B cell (primary cell): ENCODE results near the gene EIF2A. TPM values are rescaled to one million over a fixed set of nuclear protein-coding genes. Genes with fewer than 3 reads are reported as not detected.
A peak's percentile ranks its signal among the peaks of the same experiment; 100 is the strongest.

Experiments used
- ATAC-seq: fragments of 200-7000 bp; cut with Tn5 transposase; one replicate; pipeline ENCODE4 v1.10.0; 2021; ENCODE audit warnings: low read depth, mild to moderate bottlenecking, moderate number of reproducible peaks, moderate library complexity
- CTCF ChIA-PET: fragments of 350-600 bp; sonication (Branson Sonifier 250); formaldehyde crosslinking; loops from one replicate; lab custom pipeline; 2021; ENCODE audit warnings: antibody characterized with exemption, inconsistent platforms; lab: Charles Lee
- POLR2A ChIA-PET: fragments of 350-600 bp; sonication (Branson Sonifier 250); formaldehyde crosslinking; loops from one replicate; lab custom pipeline; 2021; ENCODE audit warnings: antibody characterized with exemption; lab: Charles Lee
- DNase-seq: peaks from one replicate; pipeline ENCODE4 v3.0.0; 2013
- H2AFZ ChIP-seq: 2 replicates; pipeline ENCODE4 v1.6.1; 2012; ENCODE audit warnings: mild to moderate bottlenecking, low read depth, low read length; ENCODE audit not compliant: insufficient read depth, poor library complexity, severe bottlenecking
- H3K27ac ChIP-seq, 2 donors: 1 replicate in 1 of 2; 2 replicates in 1 of 2; pipeline ENCODE4 v1.5.1; 2012 to 2013; ENCODE audit warnings: low read length in 2 of 2, mild to moderate bottlenecking in 2 of 2, moderate library complexity in 1 of 2
- H3K27me3 ChIP-seq, 4 experiments: fragments of 200-600 bp in 1 of 4; sonication (generic) in 1 of 4; replicated peaks in 1 of 4; 1 replicate in 2 of 4; 2 replicates in 2 of 4; pipeline versions ENCODE4 v1.6.1 to v1.7.0; 2013 to 2016; ENCODE audit warnings: low read length in 3 of 4, mild to moderate bottlenecking in 2 of 4, mixed read lengths in 1 of 4, moderate library complexity in 1 of 4; ENCODE audit not compliant: insufficient read depth in 4 of 4, control insufficient read depth in 3 of 4; ENCODE audit errors: control extremely low read depth in 1 of 4
- H3K36me3 ChIP-seq, 2 experiments: replicated peaks in 1 of 2; 1 replicate in 1 of 2; 2 replicates in 1 of 2; pipeline versions ENCODE4 v1.6.1 to v1.7.1; 2013; ENCODE audit warnings: low read length in 1 of 2; ENCODE audit not compliant: insufficient read depth in 2 of 2, control insufficient read depth in 1 of 2; ENCODE audit errors: control extremely low read depth in 1 of 2, extremely low read depth in 1 of 2
- H3K4me1 ChIP-seq, 2 donors: fragments of 200-600 bp in 1 of 2; sonication (generic) in 1 of 2; 1 replicate in 1 of 2; 2 replicates in 1 of 2; pipeline versions ENCODE4 v1.5.1 to v1.6.1; 2013 to 2017; ENCODE audit warnings: low read length in 2 of 2; ENCODE audit not compliant: control insufficient read depth in 2 of 2, insufficient read depth in 2 of 2
- H3K4me2 ChIP-seq: replicated peaks from 2 replicates; pipeline ENCODE3; 2012; ENCODE audit warnings: mild to moderate bottlenecking, low read depth, low read length; ENCODE audit not compliant: poor library complexity, severe bottlenecking
- H3K4me3 ChIP-seq, 5 experiments: fragments of 200-600 bp in 1 of 5; sonication (generic) in 1 of 5; 1 replicate in 3 of 5; 2 replicates in 2 of 5; pipeline versions ENCODE4 v1.5.1 to v1.7.0; 2011 to 2016; ENCODE audit warnings: low read length in 4 of 5, mild to moderate bottlenecking in 4 of 5, low read depth in 2 of 5, control low read depth in 1 of 5, moderate library complexity in 1 of 5; ENCODE audit not compliant: insufficient read depth in 1 of 5; ENCODE audit errors: control extremely low read depth in 1 of 5, extremely low read depth in 1 of 5
- H3K79me2 ChIP-seq: fragments of 200-600 bp; sonication (generic); one replicate; pipeline ENCODE4 v1.6.0; 2016; ENCODE audit warnings: low read length; ENCODE audit not compliant: control insufficient read depth, insufficient read depth
- H3K9ac ChIP-seq: fragments of 200-600 bp; sonication (generic); 2 replicates; pipeline ENCODE4 v1.6.1; 2017; ENCODE audit warnings: mild to moderate bottlenecking, low read length, moderate library complexity
- H3K9me3 ChIP-seq, 3 donors: one replicate each; pipeline versions ENCODE4 v1.6.1 to v1.7.1; 2013; ENCODE audit warnings: low read length in 2 of 3; ENCODE audit not compliant: control insufficient read depth in 2 of 3, insufficient read depth in 1 of 3; ENCODE audit errors: control extremely low read depth in 1 of 3
- H4K20me1 ChIP-seq: 2 replicates; pipeline ENCODE4 v1.6.0; 2012; ENCODE audit warnings: mild to moderate bottlenecking, low read length; ENCODE audit not compliant: insufficient read depth, control insufficient read depth, poor library complexity, severe bottlenecking
- H3K27ac Mint-ChIP-seq: one replicate; pipeline ENCODE4 v1.8.0; 2021; ENCODE audit warnings: mixed read lengths
- H3K27me3 Mint-ChIP-seq: one replicate; pipeline ENCODE4 v1.8.0; 2021; ENCODE audit warnings: mixed read lengths
- H3K4me1 Mint-ChIP-seq: one replicate; pipeline ENCODE4 v1.8.0; 2021; ENCODE audit warnings: mixed read lengths
- H3K4me3 Mint-ChIP-seq: one replicate; pipeline ENCODE4 v1.8.0; 2021; ENCODE audit warnings: mixed read lengths
- H3K9me3 Mint-ChIP-seq: one replicate; pipeline ENCODE4 v1.8.0; 2022; ENCODE audit warnings: mixed read lengths; ENCODE audit not compliant: insufficient read depth
- CTCF ChIP-seq: fragments of 200-600 bp; IDR thresholded peaks from one replicate; pipeline ENCODE4 v1.8.0; 2022; ENCODE audit warnings: antibody characterized with exemption, mild to moderate bottlenecking
- EZH2 ChIP-seq: IDR thresholded peaks from 2 replicates; pipeline ENCODE4 v1.6.1; 2012; ENCODE audit warnings: borderline replicate concordance, low read depth, mild to moderate bottlenecking, moderate library complexity, low read length; ENCODE audit not compliant: insufficient read depth, poor library complexity, severe bottlenecking
- WGBS: methylation state at CpG from one replicate; pipeline ENCODE4 v1.1.5; 2013; ENCODE audit warnings: missing lambda C conversion rate; ENCODE audit not compliant: insufficient coverage; 5-methylcytosine and 5-hydroxymethylcytosine counted together
- intact Hi-C: fragments of 100-400 bp; cut with micrococcal nuclease; formaldehyde crosslinking; loops from one replicate; pipeline ENCODE4 v1.10.0; 2022
- polyA plus RNA-seq: library from polyadenylated mRNA; depleted of rRNA; stranded (reverse); fragments of >200 nt; gene quantifications from 2 replicates; pipeline ENCODE4 v1.2.3, GENCODE V29; 2012
- total RNA-seq, 2 donors: library from RNA; stranded (reverse); fragments of 120-200 nt in 1 of 2; gene quantifications; 1 replicate in 1 of 2; 2 replicates in 1 of 2; pipeline versions ENCODE4 v1.2.3 to v1.2.4, GENCODE V29; 2013 to 2022

Gene EIF2A
- total and polyA plus RNA-seq, 2 donors (not counting 1 experiment from before 2014, with no cell fraction given), result 63.4 to 78.8 TPM

- Mint-ChIP-seq H3K4me3 (peak within 1 kb of the TSS; percentile 95), H3K27me3 (no peaks in the 10 kb centered on the region), H3K4me1 (peaks cover 84% of the 10 kb centered on the region), H3K27ac (peak within 1 kb of the TSS; percentile 100), H3K9me3 (no peaks in the 10 kb centered on the region)
- peaks cover 66 to 69% of the 10 kb centered on the region in 2 donors for H3K4me1 ChIP-seq
- intact Hi-C loops, result loop anchor here (1.0 to 10.0 kb wide), 7 partner anchors 57 to 1881 kb away; partner anchors contain the start of genes EIF2A, ERICH6, SERP1 and SIAH2
- peak within 1 kb of the TSS; percentile 66 to 90 (median 87) for H3K4me3 ChIP-seq
- no peaks in the 10 kb centered on the region for H3K9me3 ChIP-seq
- peaks cover 0 to 3% of the 10 kb centered on the region in 2 experiments for H3K36me3 ChIP-seq
- peak within 1 kb of the TSS; percentile 99 to 100 for H3K27ac ChIP-seq
- H3K79me2 ChIP-seq, result peaks cover 72% of the 10 kb centered on the region
- peaks cover 20% of the 10 kb centered on the region for H4K20me1 ChIP-seq
- DNase-seq (peak; percentile 97), ATAC-seq (peak; percentile 70)
- WGBS, result under 1% methylated on average over 69 of the region's 69 CpGs
- no peaks in the 10 kb centered on the region for H3K27me3 ChIP-seq
- H3K4me2 ChIP-seq, result peak within 1 kb of the TSS; percentile 87
- H2AFZ ChIP-seq, result peak within 1 kb of the TSS; percentile 69
- ChIA-PET CTCF (interaction anchor here (0.5 to 1.0 kb wide), 3 partner anchors 9 to 101 kb away, joined by 3 to 4 read pairs (median 3); partner anchors contain the start of gene ERICH6), POLR2A (interaction anchor here (0.5 to 1.7 kb wide), 6 partner anchors 32 to 195 kb away, joined by 4 to 16 read pairs (median 4); partner anchors contain the start of genes EIF2A, ERICH6, SERP1 and SIAH2)
- peak within 1 kb of the TSS; percentile 99 for H3K9ac ChIP-seq
- TF ChIP-seq EZH2 (no peak), CTCF (peak; percentile 38)
Measured at GRCh38 chr3:150603153-150603979, 56.8 kb downstream of the EIF2A start, which contains the start of gene SELENOT. Gene SELENOT, plus strand, starts transcription at chr3:150603321. Its CDS starts 42 bp downstream, at chr3:150603363.

GRCh38 chr3:150603980-150604319, 57.4 kb downstream of the EIF2A start:
- intact Hi-C loops, result loop anchor here (1.0 to 10.0 kb wide), 7 partner anchors 58 to 1881 kb away; partner anchors contain the start of genes EIF2A, ERICH6, SERP1 and SIAH2
- 0% methylated on average over 8 of the region's 11 CpGs for WGBS

More at GRCh38 chr3:150603980-150604319, 57.4 kb downstream of the EIF2A start:
- Mint-ChIP-seq H3K4me1 (peaks cover 84% of the 10 kb centered on the region), H3K27me3 (no peaks in the 10 kb centered on the region), H3K4me3 (peak overlapping the region; percentile 95), H3K9me3 (no peaks in the 10 kb centered on the region), H3K27ac (peak overlapping the region; percentile 100)
- H3K4me3 ChIP-seq, result peak overlapping the region; percentile 66 to 90 (median 87)
- TF ChIP-seq EZH2, result no peak
- H3K27me3 ChIP-seq, result no peaks in the 10 kb centered on the region
- H4K20me1 ChIP-seq, result peaks cover 26% of the 10 kb centered on the region
- peaks cover 64 to 69% of the 10 kb centered on the region in 2 donors for H3K4me1 ChIP-seq
- H3K9me3 ChIP-seq, result no peaks in the 10 kb centered on the region
- POLR2A ChIA-PET, result no interaction called here
- H3K36me3 ChIP-seq, result peaks cover 0 to 3% of the 10 kb centered on the region in 2 experiments
- H2AFZ ChIP-seq, result peak overlapping the region; percentile 69
- ATAC-seq (no peak), DNase-seq (no peak)
- peak overlapping the region; percentile 87 for H3K4me2 ChIP-seq
- CTCF ChIA-PET, result no interaction called here
- H3K27ac ChIP-seq, result peak overlapping the region; percentile 99 to 100
- peaks cover 72% of the 10 kb centered on the region for H3K79me2 ChIP-seq
- H3K9ac ChIP-seq, result peak overlapping the region; percentile 99
